PFSK-1 (cell line): Measurements from ENCODE around the gene TBPL1.

Source experiments
- POLR2AphosphoS5 ChIP-seq: IDR thresholded peaks from 2 replicates; pipeline ENCODE4 v1.6.1; 2012; ENCODE audit warnings: low read depth, mild to moderate bottlenecking, control low read depth, low read length, moderate library complexity
- REST ChIP-seq, 2 experiments: IDR thresholded peaks; 2 replicates each; pipeline versions ENCODE4 v1.6.1 to v1.8.0; 2011 to 2012; ENCODE audit warnings: low read depth in 2 of 2, low read length in 2 of 2, control low read depth in 1 of 2, inconsistent platforms in 1 of 2, mild to moderate bottlenecking in 1 of 2, moderate library complexity in 1 of 2; ENCODE audit not compliant: insufficient read depth in 1 of 2
- TAF1 ChIP-seq: IDR thresholded peaks from 2 replicates; pipeline ENCODE4 v1.6.1; 2012; ENCODE audit warnings: low read length, control low read depth, borderline replicate concordance; ENCODE audit not compliant: insufficient read depth

DNA sequence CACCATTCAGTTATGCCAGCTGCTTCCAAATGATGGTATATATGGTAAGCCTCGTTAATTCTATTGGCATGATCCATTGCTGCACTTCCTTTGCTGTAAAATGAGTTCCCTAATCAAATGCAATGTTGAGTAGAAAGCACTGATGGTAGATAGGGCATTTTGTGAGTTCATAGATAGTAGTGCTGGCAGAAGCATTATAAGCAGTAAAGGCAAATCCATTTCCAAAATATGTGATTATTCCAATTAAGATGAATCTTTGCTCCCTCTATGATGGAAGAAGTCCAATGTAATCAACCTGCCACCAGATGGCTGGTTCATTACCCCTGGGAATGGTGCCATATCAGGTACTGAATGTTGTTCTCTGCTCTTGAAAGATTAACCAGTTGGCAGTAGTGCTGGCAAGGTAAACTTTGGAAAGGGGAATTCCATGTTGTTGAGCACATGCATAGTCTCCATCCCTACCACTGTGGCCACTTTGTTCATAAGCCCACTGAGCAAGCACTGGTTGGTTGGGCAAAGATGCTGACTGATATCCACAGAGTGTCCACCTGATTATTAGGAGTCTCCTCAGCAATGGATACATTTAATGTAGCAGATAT is 5.6 kb upstream of the TBPL1 start:
- TF ChIP-seq TAF1 (no peak), POLR2AphosphoS5 (no peak), REST (IDR thresholded peaks at IDR 0.05; ENCODE audit: insufficient read depth in 1 of 2, low read depth in 2 of 2, low read length in 2 of 2) (no peak)
